Naive B cell (primary cell): Measurements from ENCODE around the gene ACY1. TPM values are rescaled to one million over a fixed set of nuclear protein-coding genes. Genes with fewer than 3 reads are reported as not detected.

Source experiments
- ATAC-seq, 2 donors: fragments of 150-1000 bp; cut with Tn5 transposase; 2 replicates each; pipeline ENCODE4 v1.10.0; 2021; ENCODE audit warnings: low read depth in 2 of 2, mild to moderate bottlenecking in 2 of 2, moderate library complexity in 2 of 2
- DNase-seq: peaks from one replicate; pipeline ENCODE4 v3.0.0; 2022
- H3K27ac Mint-ChIP-seq, 6 donors: one replicate each; pipeline ENCODE4 v1.8.0; 2020 to 2022; ENCODE audit warnings: mild to moderate bottlenecking in 6 of 6, mixed read lengths in 6 of 6, moderate library complexity in 5 of 6, inconsistent platforms in 2 of 6
- H3K27me3 Mint-ChIP-seq, 3 donors: one replicate each; pipeline ENCODE4 v1.8.0; 2021 to 2022; ENCODE audit warnings: mixed read lengths in 3 of 3, mild to moderate bottlenecking in 1 of 3
- H3K36me3 Mint-ChIP-seq, 2 donors: one replicate each; pipeline ENCODE4 v1.8.0; 2020 to 2022; ENCODE audit warnings: mixed read lengths in 2 of 2, inconsistent platforms in 1 of 2, mild to moderate bottlenecking in 1 of 2
- H3K4me1 Mint-ChIP-seq, 3 donors: one replicate each; pipeline ENCODE4 v1.8.0; 2020 to 2022; ENCODE audit warnings: mixed read lengths in 3 of 3, inconsistent platforms in 1 of 3, mild to moderate bottlenecking in 1 of 3, moderate library complexity in 1 of 3
- H3K4me3 Mint-ChIP-seq, 8 donors: one replicate each; pipeline ENCODE4 v1.8.0; 2020 to 2022; ENCODE audit warnings: mild to moderate bottlenecking in 8 of 8, mixed read lengths in 8 of 8, moderate library complexity in 8 of 8, inconsistent platforms in 2 of 8
- H3K9me3 Mint-ChIP-seq, 7 donors: one replicate each; pipeline ENCODE4 v1.8.0; 2020 to 2022; ENCODE audit warnings: mixed read lengths in 7 of 7, mild to moderate bottlenecking in 5 of 7, inconsistent platforms in 2 of 7, moderate library complexity in 1 of 7
- polyA plus RNA-seq, 6 donors: library from polyadenylated mRNA; unstranded; fragments of 300-500 nt; fragmentation: Illumina TruSeq; gene quantifications; one replicate each; pipeline ENCODE4 v1.2.3, GENCODE V29; 2021; ENCODE audit warnings: low read depth in 6 of 6

The ACY1 gene
- polyA plus RNA-seq, 6 donors from 2014 or later, result 15.2 to 23.1 (median 18.4) TPM

DNA sequence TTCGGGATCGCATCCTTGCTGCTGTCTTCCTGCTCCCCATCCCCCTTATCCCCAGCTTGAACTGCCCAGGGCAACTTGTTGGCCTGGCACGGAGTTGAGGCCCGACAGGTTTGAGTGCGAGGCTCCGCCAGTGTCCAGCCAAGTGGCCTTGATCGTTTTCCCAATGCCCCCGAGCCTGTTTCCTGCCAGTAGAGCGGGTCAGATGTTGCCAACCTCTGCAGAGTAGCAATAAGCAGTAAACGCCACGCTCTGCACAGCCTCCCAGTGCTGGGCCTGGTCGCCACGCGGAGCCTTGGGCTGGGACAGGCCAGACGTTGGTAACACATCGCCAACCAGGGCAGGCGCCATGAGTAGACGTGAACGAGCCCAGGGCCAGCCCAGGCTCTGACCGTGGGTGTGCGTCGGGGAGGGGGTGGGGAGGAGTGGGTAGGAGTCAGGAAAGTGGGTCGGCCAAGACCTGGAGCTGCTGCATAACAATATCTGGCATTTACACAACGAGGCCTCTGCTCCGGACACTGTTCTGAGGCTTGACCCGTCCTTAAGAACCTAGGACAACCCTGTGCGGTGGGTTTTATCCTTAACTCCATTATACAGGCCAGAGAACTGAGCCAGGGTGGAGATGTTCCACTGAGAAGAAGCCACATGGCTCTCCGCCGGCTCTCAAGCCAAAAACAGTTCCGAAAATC, 8.9 kb upstream of the ACY1 start:
- peak overlapping the region in 5 of 6 donors; percentile 49 to 95 (median 85) for H3K27ac Mint-ChIP-seq
- DNase-seq, result peak; percentile 24
- peak; percentile 6 to 8 for ATAC-seq
- no peaks in the 10 kb centered on the region for H3K27me3 Mint-ChIP-seq
- H3K4me3 Mint-ChIP-seq, result peak overlapping the region; percentile 87 to 97 (median 95)
- no peaks in the 10 kb centered on the region for H3K36me3 Mint-ChIP-seq
- peaks cover 16 to 40% (median 33%) of the 10 kb centered on the region in 3 donors for H3K4me1 Mint-ChIP-seq
- no peaks in the 10 kb centered on the region for H3K9me3 Mint-ChIP-seq

DNA sequence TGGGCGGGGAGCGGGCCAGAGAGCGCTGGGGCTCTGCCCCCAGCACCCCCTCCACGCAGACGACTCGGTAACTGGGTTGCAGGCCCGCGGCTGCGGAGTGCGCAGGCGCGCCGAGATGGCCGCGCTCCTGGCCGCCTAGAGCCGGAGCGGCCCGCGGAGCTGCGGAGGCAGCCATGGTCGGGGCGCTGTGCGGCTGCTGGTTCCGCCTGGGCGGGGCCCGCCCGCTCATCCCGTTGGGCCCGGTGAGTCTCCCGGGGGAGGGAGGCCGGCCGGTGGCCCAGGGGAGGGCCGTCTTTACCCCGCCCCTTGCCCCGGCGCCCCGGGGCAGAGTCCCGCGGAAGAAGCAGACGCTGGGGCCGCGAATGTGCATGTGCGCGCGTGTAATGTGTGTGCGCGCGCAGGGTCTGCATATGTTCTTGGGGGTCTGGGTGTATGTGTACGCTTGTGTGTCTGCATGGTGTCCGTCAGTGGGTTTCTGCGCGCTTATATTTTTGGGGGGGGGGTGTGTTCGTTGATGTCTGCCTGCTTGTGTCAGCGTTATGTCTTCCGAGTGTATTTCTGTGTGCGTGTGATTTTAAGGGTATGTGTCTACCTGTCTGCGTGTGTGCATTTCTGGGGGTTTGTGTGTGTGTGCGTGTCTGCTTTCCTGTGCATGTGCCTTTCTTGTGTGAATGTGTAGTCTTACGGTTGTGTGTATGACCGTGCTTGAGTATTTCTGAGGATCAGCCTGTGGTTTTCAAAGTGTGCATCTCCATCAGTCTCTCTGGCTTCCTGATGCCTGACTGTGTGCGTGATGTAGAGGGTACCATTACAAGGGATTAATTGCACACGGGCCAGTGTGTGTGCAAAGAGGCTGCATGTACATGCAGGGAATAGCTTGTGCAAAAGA, 8.1 kb upstream of the ACY1 start, which contains the start of gene ABHD14A:
TSS of gene ABHD14A (plus strand) at position 102 of the 889 bp plus-strand sequence. CDS start at position 174, 72 bp downstream.
- peak within 1 kb of the TSS; percentile 87 to 97 (median 95) for H3K4me3 Mint-ChIP-seq
- peak; percentile 78 for DNase-seq
- no peaks in the 10 kb centered on the region for H3K36me3 Mint-ChIP-seq
- H3K4me1 Mint-ChIP-seq, result peaks cover 16 to 40% (median 28%) of the 10 kb centered on the region in 3 donors
- no peaks in the 10 kb centered on the region for H3K27me3 Mint-ChIP-seq
- ATAC-seq, result peak; percentile 80 to 83
- no peaks in the 10 kb centered on the region for H3K9me3 Mint-ChIP-seq
- H3K27ac Mint-ChIP-seq, result peak within 1 kb of the TSS; percentile 74 to 95 (median 88)

DNA sequence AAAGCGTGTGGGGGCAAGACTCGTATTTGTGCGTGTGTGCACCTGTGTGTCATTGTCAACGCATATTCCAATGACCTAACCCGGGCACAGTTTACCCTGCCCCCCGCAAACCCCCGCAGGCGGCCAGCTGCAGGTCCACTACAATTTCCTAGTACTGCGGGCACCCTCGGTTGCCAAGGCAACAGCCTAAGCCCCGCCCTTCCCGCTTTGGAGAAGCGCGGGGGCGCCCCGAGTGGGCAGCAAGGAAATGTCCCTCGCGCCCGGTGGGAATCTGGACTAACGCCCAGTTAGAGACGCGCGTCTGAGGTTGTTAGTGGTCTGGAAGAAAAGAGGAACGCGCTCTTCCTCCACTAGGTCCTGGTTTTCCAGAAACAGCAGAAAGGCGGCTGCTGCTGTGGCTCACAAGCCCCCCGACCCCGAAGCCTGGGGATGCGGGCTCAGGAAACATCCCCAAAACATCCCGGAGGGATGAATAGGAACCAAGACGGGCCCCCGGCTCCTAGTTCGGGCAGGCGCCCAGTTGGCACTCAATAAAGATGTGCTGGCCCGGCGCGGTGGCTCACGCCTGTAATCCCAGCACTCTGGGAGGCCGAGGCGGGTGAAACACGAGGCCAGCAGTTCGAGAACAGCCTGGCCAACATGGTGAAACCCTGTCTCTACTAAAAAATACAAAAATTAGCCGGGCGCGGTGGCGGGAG, 7.3 kb upstream of the ACY1 start:
- DNase-seq (peak; percentile 37), ATAC-seq (no peak)
- Mint-ChIP-seq H3K4me3 (peak overlapping the region; percentile 83 to 97 (median 91)), H3K27me3 (no peaks in the 10 kb centered on the region), H3K9me3 (no peaks in the 10 kb centered on the region), H3K4me1 (peaks cover 19 to 42% (median 28%) of the 10 kb centered on the region in 3 donors), H3K36me3 (no peaks in the 10 kb centered on the region), H3K27ac (peak overlapping the region in 4 of 6 donors; percentile 45 to 74 (median 60))

DNA sequence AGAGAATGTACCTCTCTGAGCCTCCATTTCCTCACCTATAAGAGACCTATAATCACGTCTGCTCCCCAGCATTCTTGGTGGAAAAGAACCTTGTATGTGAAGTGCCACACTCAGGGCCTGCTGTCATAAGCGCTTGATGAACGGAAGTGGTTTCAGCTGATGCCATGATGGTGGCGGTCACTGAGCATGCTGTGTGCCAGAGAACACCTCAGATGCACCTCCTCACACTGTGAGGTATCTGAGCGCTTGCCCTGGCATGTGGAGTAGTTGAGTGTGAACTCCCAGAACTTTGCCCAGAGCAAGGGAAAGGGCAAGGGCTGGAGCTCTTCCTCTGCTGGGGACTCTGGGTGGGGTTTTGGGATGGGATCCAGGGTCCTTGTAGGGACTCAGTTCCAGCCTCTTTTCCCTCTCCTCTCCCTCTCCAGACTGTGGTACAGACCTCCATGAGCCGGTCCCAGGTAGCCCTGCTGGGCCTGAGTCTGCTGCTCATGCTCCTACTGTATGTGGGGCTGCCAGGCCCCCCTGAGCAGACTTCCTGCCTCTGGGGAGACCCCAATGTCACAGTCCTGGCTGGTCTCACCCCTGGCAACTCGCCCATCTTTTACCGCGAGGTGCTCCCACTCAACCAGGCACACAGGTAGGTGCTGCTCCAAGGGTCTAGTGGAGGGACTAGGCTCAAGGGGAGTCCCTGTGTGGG, 5.7 kb upstream of the ACY1 start:
- DNase-seq (no peak), ATAC-seq (no peak)
- Mint-ChIP-seq H3K9me3 (no peaks in the 10 kb centered on the region), H3K27me3 (no peaks in the 10 kb centered on the region), H3K4me1 (peaks cover 27 to 54% (median 36%) of the 10 kb centered on the region in 3 donors), H3K27ac (peak overlapping the region in 4 of 6 donors; percentile 53 to 93 (median 85)), H3K4me3 (peak overlapping the region in 5 of 8 donors; percentile 25 to 90 (median 56)), H3K36me3 (no peaks in the 10 kb centered on the region)

DNA sequence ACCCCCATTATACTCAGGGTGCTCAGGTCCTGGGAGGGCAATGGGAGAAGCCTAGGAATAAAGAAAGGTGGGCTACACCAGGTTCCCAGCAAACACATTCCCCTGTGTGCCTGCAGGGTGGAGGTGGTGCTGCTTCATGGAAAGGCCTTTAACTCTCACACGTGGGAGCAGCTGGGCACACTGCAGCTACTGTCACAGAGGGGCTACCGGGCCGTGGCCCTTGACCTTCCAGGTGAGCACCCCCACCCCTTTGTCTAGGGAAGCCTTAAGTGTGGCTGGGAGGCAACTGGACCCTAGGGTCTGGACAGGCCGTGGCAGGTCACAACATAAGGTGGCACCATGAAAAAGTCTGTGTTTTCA, 5.2 kb upstream of the ACY1 start:
- H3K27me3 Mint-ChIP-seq, result no peaks in the 10 kb centered on the region
- no peak overlapping the region for H3K4me3 Mint-ChIP-seq
- ATAC-seq (no peak), DNase-seq (no peak)
- no peaks in the 10 kb centered on the region for H3K9me3 Mint-ChIP-seq
- H3K4me1 Mint-ChIP-seq, result peaks cover 31 to 55% (median 41%) of the 10 kb centered on the region in 3 donors
- H3K27ac Mint-ChIP-seq, result peak overlapping the region in 1 of 6 donors; percentile 67
- no peaks in the 10 kb centered on the region for H3K36me3 Mint-ChIP-seq

DNA sequence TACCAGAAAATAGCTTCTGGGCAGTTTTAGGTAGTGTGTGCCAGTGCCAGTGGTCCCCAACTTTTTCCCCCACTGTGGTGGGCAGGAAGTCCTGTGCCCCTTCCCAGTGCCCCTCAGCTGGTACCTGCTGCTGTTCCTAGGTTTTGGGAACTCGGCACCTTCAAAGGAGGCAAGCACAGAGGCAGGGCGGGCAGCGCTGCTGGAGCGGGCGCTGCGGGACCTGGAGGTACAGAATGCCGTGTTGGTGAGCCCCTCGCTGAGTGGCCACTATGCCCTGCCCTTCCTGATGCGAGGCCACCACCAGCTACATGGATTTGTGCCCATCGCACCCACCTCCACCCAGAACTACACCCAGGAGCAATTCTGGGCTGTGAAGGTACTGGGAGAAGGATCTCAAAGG, 3.1 kb upstream of the ACY1 start:
- Mint-ChIP-seq H3K4me1 (peaks cover 32 to 51% (median 38%) of the 10 kb centered on the region in 3 donors), H3K9me3 (no peaks in the 10 kb centered on the region), H3K27me3 (no peaks in the 10 kb centered on the region), H3K27ac (no peak overlapping the region), H3K36me3 (no peaks in the 10 kb centered on the region), H3K4me3 (no peak overlapping the region)
- DNase-seq, result no peak
- ATAC-seq, result no peak

DNA sequence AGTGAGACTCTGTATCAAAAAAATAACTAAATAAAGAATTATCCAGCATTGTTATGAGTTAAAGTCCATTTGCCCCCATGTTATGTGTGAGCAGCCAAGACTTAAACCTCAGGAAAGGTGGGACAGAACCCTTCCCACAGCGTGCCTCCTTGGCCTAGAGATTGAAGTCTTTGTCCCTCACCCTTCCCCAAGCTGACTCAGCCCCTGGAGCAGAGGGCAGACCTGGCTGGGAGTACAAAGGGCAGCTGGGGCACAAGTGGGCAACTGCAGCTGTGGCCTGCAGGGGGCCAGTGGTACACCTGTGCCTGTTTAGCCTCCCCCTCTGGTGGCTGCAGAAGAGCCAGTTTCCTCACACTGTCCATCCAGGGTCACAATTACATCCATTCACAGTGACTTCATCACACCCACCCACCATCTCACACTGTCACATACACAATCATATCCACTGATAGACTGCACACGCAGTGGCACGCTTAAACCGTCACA, 940 bp upstream of the ACY1 start:
- Mint-ChIP-seq H3K27me3 (no peaks in the 10 kb centered on the region), H3K27ac (peak overlapping the region in 4 of 6 donors; percentile 76 to 98 (median 90)), H3K36me3 (no peaks in the 10 kb centered on the region), H3K9me3 (no peaks in the 10 kb centered on the region), H3K4me3 (peak overlapping the region; percentile 84 to 96 (median 95)), H3K4me1 (peaks cover 19 to 38% (median 34%) of the 10 kb centered on the region in 3 donors)
- ATAC-seq, result peak; percentile 55 to 61
- DNase-seq, result peak; percentile 30

DNA sequence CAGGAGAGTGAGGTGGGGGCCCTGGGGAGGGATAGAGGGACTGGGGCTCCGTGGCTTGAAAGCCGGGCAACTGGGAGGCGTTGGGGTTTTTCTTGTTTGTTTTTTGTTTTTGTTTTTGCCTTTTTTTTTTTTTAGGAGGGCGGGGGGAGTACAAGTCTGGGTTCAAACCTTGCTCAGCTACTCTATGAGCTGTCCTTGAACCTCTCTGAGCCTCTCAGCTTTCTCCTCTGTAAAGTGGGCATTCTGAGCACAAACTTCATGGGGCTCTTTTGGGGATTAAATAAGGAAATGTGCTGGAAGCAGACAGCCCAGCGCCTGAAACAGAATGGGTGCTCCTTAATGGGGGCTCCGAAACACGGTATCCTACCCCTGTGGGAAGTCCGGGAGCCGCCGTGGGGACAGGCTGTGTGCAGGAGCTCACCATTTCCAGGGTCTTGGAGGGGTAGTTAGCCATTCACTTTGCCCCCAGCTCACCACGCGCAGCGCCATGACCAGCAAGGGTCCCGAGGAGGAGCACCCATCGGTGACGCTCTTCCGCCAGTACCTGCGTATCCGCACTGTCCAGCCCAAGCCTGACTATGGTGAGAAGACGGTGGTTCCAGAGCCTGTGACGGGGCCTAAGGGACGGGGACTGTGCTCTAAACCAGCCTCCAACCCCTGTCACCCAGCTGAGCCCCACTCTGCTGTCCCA, 388 bp downstream of the ACY1 start:
- Mint-ChIP-seq H3K4me1 (peaks cover 21 to 38% (median 33%) of the 10 kb centered on the region in 3 donors), H3K36me3 (no peaks in the 10 kb centered on the region), H3K4me3 (peak overlapping the region; percentile 84 to 96 (median 95)), H3K27ac (peak overlapping the region; percentile 53 to 95 (median 88)), H3K9me3 (no peaks in the 10 kb centered on the region), H3K27me3 (no peaks in the 10 kb centered on the region)
- ATAC-seq, result peak in 1 of 2 donors; percentile 13
- DNase-seq, result no peak

DNA sequence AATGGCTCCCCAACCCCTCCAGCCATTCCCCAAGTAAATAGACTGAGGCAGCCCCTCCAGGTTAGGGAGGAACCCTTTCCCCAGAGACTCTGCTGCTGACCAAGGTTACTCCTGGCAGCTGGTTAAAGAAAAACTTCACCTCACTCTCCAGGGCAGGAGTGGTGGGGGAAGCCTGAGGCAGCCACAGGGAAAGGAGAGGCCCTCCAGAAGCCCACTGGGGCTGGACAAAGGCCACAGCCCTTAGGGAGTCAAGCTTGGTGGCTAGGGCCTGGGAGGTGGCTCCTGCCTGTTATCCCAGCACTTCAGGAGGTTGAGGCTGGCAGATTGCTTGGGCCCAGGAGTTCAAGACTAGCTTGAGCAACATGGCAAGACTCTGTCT, 923 bp downstream of the ACY1 start:
- Mint-ChIP-seq H3K36me3 (no peaks in the 10 kb centered on the region), H3K9me3 (no peaks in the 10 kb centered on the region), H3K4me1 (peaks cover 26 to 38% (median 33%) of the 10 kb centered on the region in 3 donors), H3K27ac (peak overlapping the region in 3 of 6 donors; percentile 6 to 88 (median 80)), H3K4me3 (peak overlapping the region; percentile 81 to 96 (median 93)), H3K27me3 (no peaks in the 10 kb centered on the region)
- DNase-seq (no peak), ATAC-seq (no peak)

DNA sequence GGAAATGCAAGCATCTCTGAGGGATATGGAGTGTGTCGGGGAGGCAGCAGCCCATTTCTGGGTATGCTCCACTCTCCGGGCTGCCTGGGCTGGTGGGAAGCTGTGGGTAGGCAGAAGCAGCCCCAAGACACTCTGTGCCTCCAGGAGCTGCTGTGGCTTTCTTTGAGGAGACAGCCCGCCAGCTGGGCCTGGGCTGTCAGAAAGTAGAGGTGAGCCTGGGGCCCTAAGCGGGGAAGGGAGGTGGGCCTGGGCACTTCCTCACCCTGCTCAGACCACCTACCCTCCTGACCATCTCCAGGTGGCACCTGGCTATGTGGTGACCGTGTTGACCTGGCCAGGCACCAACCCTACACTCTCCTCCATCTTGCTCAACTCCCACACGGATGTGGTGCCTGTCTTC, 1.7 kb downstream of the ACY1 start:
- Mint-ChIP-seq H3K27ac (peak overlapping the region in 2 of 6 donors; percentile 88), H3K4me1 (peaks cover 27 to 38% (median 33%) of the 10 kb centered on the region in 3 donors), H3K27me3 (no peaks in the 10 kb centered on the region), H3K9me3 (no peaks in the 10 kb centered on the region), H3K36me3 (no peaks in the 10 kb centered on the region), H3K4me3 (peak overlapping the region in 5 of 8 donors; percentile 66 to 92 (median 77))
- ATAC-seq, result no peak
- no peak for DNase-seq

DNA sequence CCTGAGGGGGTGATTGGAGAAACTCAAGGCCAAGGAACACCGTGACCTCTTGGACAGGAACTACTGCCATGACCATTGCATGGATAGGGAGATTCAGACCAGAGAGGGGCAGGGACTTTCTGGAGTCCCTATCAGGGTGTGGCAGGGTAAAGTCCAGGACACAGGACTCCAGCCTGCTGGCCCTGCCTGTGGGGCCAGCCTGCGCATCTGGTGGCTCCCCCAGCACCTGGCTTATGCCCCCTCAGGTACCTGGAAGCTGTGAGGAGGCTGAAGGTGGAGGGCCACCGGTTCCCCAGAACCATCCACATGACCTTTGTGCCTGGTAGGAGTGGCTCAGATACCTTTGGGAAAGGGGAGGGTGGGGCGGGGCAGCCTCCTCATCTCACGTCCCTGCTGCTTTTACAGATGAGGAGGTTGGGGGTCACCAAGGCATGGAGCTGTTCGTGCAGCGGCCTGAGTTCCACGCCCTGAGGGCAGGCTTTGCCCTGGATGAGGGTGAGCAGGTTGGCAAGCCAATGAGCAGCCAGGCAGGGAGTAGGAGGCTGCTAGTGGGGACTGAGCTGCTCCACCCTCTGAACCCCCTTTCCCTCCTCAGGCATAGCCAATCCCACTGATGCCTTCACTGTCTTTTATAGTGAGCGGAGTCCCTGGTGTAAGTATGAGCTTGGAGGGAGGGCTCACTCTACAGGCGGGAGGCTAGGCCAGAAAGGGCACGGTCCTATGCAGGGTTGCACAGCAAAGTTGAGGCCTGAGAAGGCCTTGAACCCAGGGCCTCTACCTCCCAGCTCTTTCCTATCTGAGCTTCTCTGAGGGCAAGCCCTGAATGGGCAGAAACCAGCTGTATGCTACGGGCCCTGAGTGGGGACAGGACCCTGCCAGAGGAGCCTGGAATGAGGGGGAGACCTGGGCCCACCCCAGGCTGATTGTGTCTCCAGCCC, 2.9 kb downstream of the ACY1 start:
- peak overlapping the region in 4 of 6 donors; percentile 13 to 69 (median 48) for H3K27ac Mint-ChIP-seq

More for the DNA sequence above, 2.9 kb downstream of the ACY1 start:
- Mint-ChIP-seq H3K4me1 (peaks cover 22 to 31% (median 31%) of the 10 kb centered on the region in 3 donors), H3K27me3 (no peaks in the 10 kb centered on the region), H3K36me3 (no peaks in the 10 kb centered on the region), H3K9me3 (no peaks in the 10 kb centered on the region), H3K4me3 (peak overlapping the region in 1 of 8 donors; percentile 77)
- ATAC-seq, result no peak
- no peak for DNase-seq
